Heart right ventricle (tissue), 16 donors: Measurements from ENCODE around the gene CRADD. TPM values are rescaled to one million over a fixed set of nuclear protein-coding genes. Genes with fewer than 3 reads are reported as not detected.
"Not testable (repeated sequence)": the region's sequence is repeated elsewhere in the genome, so short reads cannot be mapped to it uniquely, and the experiment has no call there.

ENCODE experiments used
- ATAC-seq, 8 donors: fragments of 200-7000 bp; cut with Tn5 transposase; one replicate each; pipeline ENCODE4 v1.9.1; 2020; ENCODE audit warnings: mild to moderate bottlenecking in 8 of 8, moderate library complexity in 8 of 8, moderate number of reproducible peaks in 1 of 8
- DNase-seq, 2 donors: peaks; one replicate each; pipeline ENCODE4 v3.0.0-alpha.2; 2020
- H3K27ac ChIP-seq, 10 donors: fragments of 200-600 bp; sonication (generic) in 2 of 10; one replicate each; pipeline versions ENCODE4 v1.5.0 to v1.8.0; 2020 to 2022; ENCODE audit warnings: mild to moderate bottlenecking in 3 of 10
- H3K27me3 ChIP-seq, 7 donors: fragments of 200-600 bp; one replicate each; pipeline ENCODE4 v1.8.0; 2021 to 2022; ENCODE audit warnings: mild to moderate bottlenecking in 2 of 7
- H3K36me3 ChIP-seq, 9 donors: fragments of 200-600 bp; sonication (generic) in 1 of 9; one replicate each; pipeline versions ENCODE4 v1.5.0 to v1.8.0; 2020 to 2022; ENCODE audit warnings: mild to moderate bottlenecking in 2 of 9
- H3K4me1 ChIP-seq, 9 donors: fragments of 200-600 bp; sonication (generic) in 1 of 9; one replicate each; pipeline versions ENCODE4 v1.5.0 to v1.8.0; 2020 to 2022; ENCODE audit warnings: mild to moderate bottlenecking in 4 of 9
- H3K4me3 ChIP-seq, 10 donors: fragments of 200-600 bp; sonication (generic) in 2 of 10; one replicate each; pipeline versions ENCODE4 v1.5.0 to v1.8.0; 2020 to 2022; ENCODE audit warnings: mild to moderate bottlenecking in 7 of 10, moderate library complexity in 2 of 10
- H3K9me3 ChIP-seq, 11 donors: fragments of 200-600 bp in 10 of 11; sonication (generic) in 2 of 11; one replicate each; pipeline versions ENCODE4 v1.5.0 to v1.8.0; 2013 to 2022; ENCODE audit warnings: mild to moderate bottlenecking in 2 of 11, control low read depth in 1 of 11, moderate library complexity in 1 of 11
- CTCF ChIP-seq, 9 donors: fragments of 200-600 bp; sonication (generic) in 2 of 9; IDR thresholded peaks; one replicate each; pipeline versions ENCODE4 v1.5.0 to v1.8.0; 2021 to 2022; ENCODE audit warnings: antibody characterized with exemption in 9 of 9, mild to moderate bottlenecking in 5 of 9, moderate library complexity in 1 of 9
- WGBS, 2 donors: extraction: QIAGEN DNeasy Blood & Tissue Kit; methylation state at CpG; one replicate each; pipeline ENCODE4 v1.1.7; 2013; ENCODE audit warnings: inconsistent platforms in 1 of 2; 5-methylcytosine and 5-hydroxymethylcytosine counted together
- intact Hi-C, 10 donors: fragments of 100-400 bp; cut with DNase I; formaldehyde crosslinking; loops; one replicate each; pipeline versions ENCODE4 v1.11.1 to v1.14.2; 2022
- polyA plus RNA-seq, 2 donors: library from polyadenylated mRNA; stranded (reverse); fragments of 200-250 nt; gene quantifications; one replicate each; pipeline ENCODE4 v1.2.3, GENCODE V29; 2013
- total RNA-seq, 10 donors: library from RNA; stranded (reverse); fragmentation: NEBNext Ultra II Directional in 3 of 10; extraction: Animal tissue kit (Norgen Biotek cat#: 25700) in 3 of 10; gene quantifications; one replicate each; pipeline versions ENCODE4 v1.2.1 to v1.2.4, GENCODE V29; 2021 to 2023
- donor health status: Arrhythmogenic right ventricular cardiomyopathy.
- donor health status: ischemic (EF 13 %, LVEDD 7.1; RV severe dilation, severe dysfunction).
- donor health status: healthy with polysubstance abuse.
- donor health status: DM: no; HTN: yes; CAD: no.
- donor health status: DM: no; HTN: no; CAD: no.
- donor health status: ischemic (EF 25% LVEDD 6.9; RV normal size, moderate dysfunction).
- donor health status: ischemic (EF 25% LVEDD 5.7; RV mildly dilated, moderate dysfunction).
- donor health status: healthy.
- donor health status: DM: yes; HTN: yes; CAD: no.
- donor health status: Ischemic cardiomyopathy.
- donor health status: ischemic (EF 35%, LVEDD 5.7; RV mildly dilated, moderate dysfunction).
- donor health status: nonischemic (EF 11% LVEDD 7.7; RV severe dilation, severe dysfunction).
- donor health status: DM: yes; HTN: yes; CAD: no.
- donor health status: PGD.
- donor health status: ischemic (EF 29% LVEDD 5.4; RV normal size, mild dysfunction).
- donor health status: nonischemic (EF 23%, LVEDD 6.1; RV moderate dilation, normal function).

The CRADD gene
- total and polyA plus RNA-seq, 12 donors = 5.0 to 80.1 (median 51.4) TPM

- DNase-seq (no peak), ATAC-seq (no peak)
- Histone ChIP-seq H3K4me3 (no peak overlapping the region), H3K27ac (no peak overlapping the region), H3K9me3 (peaks cover 0 to 24% (median 13%) of the 10 kb centered on the region in 11 donors), H3K36me3 (no peaks in the 10 kb centered on the region), H3K27me3 (no peaks in the 10 kb centered on the region), H3K4me1 (peaks cover 0 to 50% (median 26%) of the 10 kb centered on the region in 9 donors)
- WGBS, 2 donors = 99% methylated on average over 2 of the region's 2 CpGs
- TF ChIP-seq CTCF (IDR thresholded peaks at IDR 0.05) = no peak
- intact Hi-C loops = no loop called here
Observed at GRCh38 chr12:93708952-93709351, 31.8 kb downstream of the CRADD start.

- peaks cover 0 to 50% (median 27%) of the 10 kb centered on the region in 9 donors for H3K4me1 ChIP-seq
- 96 to 97% methylated on average over 4 of the region's 4 CpGs for WGBS, 2 donors
Observed at GRCh38 chr12:93709386-93709785, 32.2 kb downstream of the CRADD start.

GRCh38 chr12:93710574-93710926 lies 33.4 kb downstream of the CRADD start:
- Histone ChIP-seq H3K9me3 (peaks cover 0 to 24% (median 13%) of the 10 kb centered on the region in 11 donors), H3K36me3 (no peaks in the 10 kb centered on the region), H3K27me3 (no peaks in the 10 kb centered on the region), H3K4me3 (no peak overlapping the region), H3K27ac (no peak overlapping the region), H3K4me1 (peaks cover 3 to 49% (median 36%) of the 10 kb centered on the region in 9 donors)
- no peak for TF ChIP-seq CTCF (IDR thresholded peaks at IDR 0.05)
- ATAC-seq (no peak), DNase-seq (no peak)
- whole genome bisulfite sequencing, 2 donors = 99 to 100% methylated on average over 2 of the region's 2 CpGs
- intact Hi-C loops = no loop called here

More at GRCh38 chr12:93709386-93709785, 32.2 kb downstream of the CRADD start:
- no peak overlapping the region for H3K4me3 ChIP-seq
- no peak overlapping the region for H3K27ac ChIP-seq
- TF ChIP-seq CTCF (IDR thresholded peaks at IDR 0.05) = no peak
- no peaks in the 10 kb centered on the region for H3K27me3 ChIP-seq
- DNase-seq (no peak), ATAC-seq (no peak)
- intact Hi-C loops = no loop called here
- H3K36me3 ChIP-seq = no peaks in the 10 kb centered on the region
- peaks cover 0 to 24% (median 13%) of the 10 kb centered on the region in 11 donors for H3K9me3 ChIP-seq

GRCh38 chr12:93711502-93711901 lies 34.3 kb downstream of the CRADD start:
- H3K27ac ChIP-seq = peak overlapping the region in 3 of 10 donors; percentile 72 to 85 (median 80)
- intact Hi-C loops, DNase-seq, H3K36me3 ChIP-seq, H3K4me3 ChIP-seq, H3K27me3 ChIP-seq: not testable (repeated sequence)
- 89 to 100% methylated on average over 1 of the region's 1 CpG for WGBS, 2 donors
- peaks cover 0 to 24% (median 13%) of the 10 kb centered on the region in 11 donors for H3K9me3 ChIP-seq
- peaks cover 3 to 40% (median 28%) of the 10 kb centered on the region in 9 donors for H3K4me1 ChIP-seq
- ATAC-seq = peak in 1 of 8 donors; percentile 49

- H3K36me3 ChIP-seq = no peaks in the 10 kb centered on the region
- no peaks in the 10 kb centered on the region for H3K27me3 ChIP-seq
- peaks cover 0 to 24% (median 13%) of the 10 kb centered on the region in 11 donors for H3K9me3 ChIP-seq
- intact Hi-C loops = no loop called here
- ATAC-seq = no peak
- no peak for DNase-seq
- H3K27ac ChIP-seq = peak overlapping the region in 7 of 10 donors; percentile 6 to 85 (median 72)
- no peak overlapping the region for H3K4me3 ChIP-seq
- no peak for TF ChIP-seq CTCF (IDR thresholded peaks at IDR 0.05)
- peaks cover 3 to 35% (median 24%) of the 10 kb centered on the region in 9 donors for H3K4me1 ChIP-seq
- 80% methylated on average over 3 of the region's 3 CpGs for WGBS, 2 donors
Observed at GRCh38 chr12:93712200-93712599, 35.0 kb downstream of the CRADD start.
